Esophagus squamous epithelium (tissue), 4 donors: Measurements from ENCODE around the gene NSMF.

Source experiments
- CTCF ChIP-seq, 6 experiments: fragments of 450-650 bp in 4 of 6; fragments of 200-600 bp in 2 of 6; sonication (generic) in 2 of 6; IDR thresholded peaks; one replicate each; pipeline ENCODE4 v1.5.1; 2016 to 2019; ENCODE audit warnings: antibody characterized with exemption in 6 of 6, mild to moderate bottlenecking in 4 of 6, moderate library complexity in 4 of 6
- POLR2A ChIP-seq, 4 donors: fragments of 450-650 bp; IDR thresholded peaks; one replicate each; pipeline ENCODE4 v1.6.1; 2017; ENCODE audit warnings: antibody characterized with exemption in 4 of 4, mild to moderate bottlenecking in 4 of 4, moderate library complexity in 3 of 4

- TF ChIP-seq POLR2A (IDR thresholded peaks at IDR 0.05) (no peak), CTCF (IDR thresholded peaks at IDR 0.05) (no peak)
Measured at GRCh38 chr9:137437691-137438590, 21.2 kb downstream of the NSMF start.
